UCSD-AML1 (cell line): Measurements from ENCODE around the gene MRFAP1L1.
"Not testable (repeated sequence)": the region's sequence is repeated elsewhere in the genome, so short reads cannot be mapped to it uniquely, and the experiment has no call there.

Experiments
- DNase-seq: peaks from one replicate; lab custom pipeline; 2025; ENCODE audit not compliant: unreplicated experiment; lab: John Stamatoyannopoulos, UW

Gene MRFAP1L1

DNA sequence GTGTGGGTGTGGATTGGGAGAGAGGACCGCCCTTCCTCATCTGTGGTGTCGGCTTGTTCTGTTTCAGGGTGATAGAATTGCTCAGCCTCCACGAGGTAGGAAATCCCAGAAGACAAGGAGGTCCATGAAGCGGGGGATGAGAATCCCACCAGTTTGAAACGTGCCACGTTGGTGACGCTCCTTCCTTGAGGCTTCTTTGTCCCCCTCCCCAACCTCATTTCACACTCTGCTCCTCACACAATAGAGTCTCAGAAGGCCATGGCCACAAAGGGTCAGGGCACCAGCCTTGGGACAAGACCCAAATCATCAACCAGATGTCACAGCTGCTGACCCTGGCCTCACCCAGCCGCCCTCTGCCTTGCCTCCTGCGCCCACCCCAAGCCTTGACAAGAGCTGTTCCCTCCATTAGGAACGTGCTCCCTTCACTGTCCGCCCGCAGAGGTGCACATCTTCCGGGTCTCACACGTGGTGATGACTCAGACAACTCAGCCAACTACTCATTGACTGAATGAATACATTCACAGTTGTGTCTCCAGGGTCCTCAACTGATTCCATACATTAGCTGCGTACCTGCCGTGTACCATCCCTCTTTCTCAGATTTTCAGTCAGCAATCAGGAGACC lies 24.6 kb upstream of the MRFAP1L1 start:
- DNase-seq = no peak

DNA sequence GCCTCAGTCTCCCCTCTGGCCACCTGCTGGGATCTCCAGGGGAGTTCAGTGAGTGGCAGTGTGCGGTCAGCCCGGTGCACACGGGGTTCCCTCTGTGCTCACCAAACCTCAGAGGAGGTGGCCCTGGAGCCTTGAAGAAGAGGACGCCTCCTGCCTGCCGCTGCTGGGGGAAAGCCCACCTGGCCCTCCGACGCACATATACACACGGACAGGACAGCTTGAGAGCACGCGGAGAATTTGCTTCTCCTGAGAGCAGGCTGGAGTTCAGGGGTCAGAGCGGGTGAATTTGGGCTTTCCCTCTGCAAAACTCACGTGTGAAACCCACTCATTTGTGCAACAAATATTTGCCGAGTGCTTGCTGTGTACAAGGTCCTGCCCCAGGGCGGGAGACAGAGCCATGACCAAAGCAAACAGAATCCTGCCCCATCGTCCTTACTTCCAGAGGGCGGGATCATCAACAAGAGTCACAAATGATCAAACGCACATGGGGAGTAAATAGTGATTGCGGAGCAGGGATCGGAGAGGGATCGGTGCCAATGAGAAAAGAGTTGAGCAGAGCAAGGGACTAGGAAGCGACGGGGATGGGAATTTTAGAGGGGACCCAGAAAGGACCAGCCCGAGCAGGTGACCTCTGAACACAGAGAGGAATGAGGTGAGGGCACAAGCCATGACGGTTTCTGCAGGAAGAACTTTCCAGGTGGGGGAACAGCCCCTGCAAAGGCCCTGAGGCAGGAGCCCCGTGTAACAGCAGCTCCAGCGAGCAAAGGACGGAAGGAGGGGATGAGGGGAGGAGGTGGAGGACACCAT lies 23.9 kb upstream of the MRFAP1L1 start:
- DNase-seq = no peak

DNA sequence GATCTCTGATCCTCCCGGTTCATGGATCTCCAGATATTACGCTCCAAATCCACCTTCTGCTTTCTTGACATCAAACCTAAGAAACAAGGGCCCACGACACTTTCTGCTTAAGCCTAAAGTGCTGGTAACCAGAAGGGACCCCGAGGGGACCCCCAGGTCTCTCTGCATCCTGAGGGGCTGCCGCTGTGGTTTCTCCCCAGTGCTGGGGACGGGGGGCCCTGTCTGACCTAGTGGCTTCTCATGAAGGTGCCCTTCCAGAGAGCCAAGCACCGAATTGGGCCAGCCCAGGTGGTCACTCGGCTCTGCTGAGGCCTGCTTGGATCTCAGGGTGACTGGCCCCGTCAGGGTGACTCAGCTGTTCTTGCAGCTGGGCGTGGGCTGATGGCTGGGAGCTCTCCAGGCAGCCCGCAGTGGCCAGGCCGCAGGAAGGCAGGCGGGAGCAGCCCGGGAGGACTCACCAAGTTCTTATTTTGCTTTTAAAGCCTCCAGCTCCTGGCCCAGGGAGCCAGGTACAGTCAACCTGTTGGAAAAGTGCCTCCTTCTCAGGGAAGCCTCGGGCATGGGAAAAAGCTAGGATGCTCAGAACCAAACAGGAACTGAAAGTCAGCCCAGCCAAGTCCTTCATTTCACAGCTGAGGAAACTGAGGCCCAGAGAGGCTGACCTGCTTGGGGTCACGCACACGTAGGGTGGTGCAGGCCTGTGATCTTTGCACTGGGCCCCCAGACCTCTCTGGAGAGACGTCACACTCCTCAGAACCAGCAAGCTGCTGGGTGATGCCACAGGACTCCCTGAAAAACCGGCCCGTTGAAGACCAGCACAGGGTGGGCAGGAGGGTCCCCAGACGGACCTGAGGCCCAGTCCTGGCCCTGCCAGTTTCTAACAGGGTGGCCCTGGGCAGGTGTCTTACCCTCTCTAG lies 23.0 kb upstream of the MRFAP1L1 start:
- DNase-seq = peak; percentile 72

DNA sequence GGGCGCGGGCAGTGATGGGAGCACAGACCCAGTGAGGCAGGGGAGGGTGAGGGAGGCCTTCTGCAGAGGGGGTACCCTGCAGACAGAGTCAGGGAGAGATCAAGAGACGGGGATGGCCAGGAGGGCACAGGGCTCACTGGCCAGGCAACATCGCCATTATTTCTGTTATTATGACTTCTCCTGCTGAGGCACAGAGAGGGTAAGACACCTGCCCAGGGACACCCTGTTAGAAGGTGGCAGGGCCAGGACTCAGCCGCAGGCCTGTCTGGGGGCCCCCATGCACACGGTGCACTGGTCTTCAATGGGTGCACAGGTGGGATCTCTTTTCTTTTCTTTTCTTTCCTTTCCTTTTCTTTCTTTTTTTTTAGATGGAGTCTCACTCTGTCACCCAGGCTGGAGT lies 22.1 kb upstream of the MRFAP1L1 start:
- DNase-seq = no peak

DNA sequence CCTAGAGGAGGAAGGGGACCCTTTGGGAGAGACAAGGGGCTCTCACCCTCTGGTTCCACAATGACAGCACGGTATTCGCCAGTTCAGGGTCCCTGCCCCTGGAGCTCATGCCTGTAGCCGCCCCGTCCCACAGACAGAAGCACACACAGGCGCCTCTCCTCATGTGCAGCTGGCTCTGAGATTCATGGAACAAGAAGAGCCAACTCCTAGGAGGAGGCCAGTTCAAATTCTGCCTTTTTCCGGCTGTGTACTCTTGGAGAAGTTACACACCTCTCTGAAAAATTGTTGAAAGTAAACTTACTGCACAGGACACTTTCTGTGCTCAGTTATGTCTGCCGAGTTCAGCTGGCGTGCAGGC lies 21.6 kb upstream of the MRFAP1L1 start:
- DNase-seq = no peak

DNA sequence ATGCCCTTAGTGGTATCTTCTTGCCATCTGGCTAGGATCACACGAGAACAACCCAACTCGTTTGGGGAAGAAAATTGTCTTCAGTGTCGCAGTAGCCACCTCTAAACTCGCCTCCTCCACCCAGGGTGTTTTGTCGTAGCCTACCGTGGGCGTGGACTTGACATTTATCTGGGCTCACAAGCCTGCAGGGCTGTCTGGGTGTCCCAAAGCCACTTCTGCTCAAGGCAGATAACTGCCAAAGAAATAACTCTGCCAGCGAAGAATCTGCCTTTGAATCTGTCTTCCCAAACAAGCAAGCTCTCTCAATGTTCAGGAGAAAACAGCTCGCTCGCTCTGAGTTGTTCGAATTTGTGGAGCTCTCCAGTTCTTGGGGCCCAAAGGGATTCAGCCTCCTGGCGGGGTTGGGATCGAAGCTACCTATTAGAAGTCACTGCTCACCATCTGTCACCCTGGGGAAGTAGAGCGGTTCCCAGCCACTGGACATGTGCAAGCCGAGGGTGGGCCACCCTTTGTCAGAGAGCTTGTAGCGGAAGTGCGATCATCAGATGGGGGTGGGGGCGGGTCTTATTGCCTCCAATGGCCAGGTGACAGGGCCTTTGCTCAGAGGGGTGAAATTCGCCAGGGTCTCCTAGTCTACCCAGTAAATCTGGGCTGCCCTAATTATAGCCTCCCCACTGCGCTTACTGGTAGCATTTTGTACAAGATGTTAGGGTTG lies 21.1 kb upstream of the MRFAP1L1 start:
- DNase-seq = peak; percentile 60

DNA sequence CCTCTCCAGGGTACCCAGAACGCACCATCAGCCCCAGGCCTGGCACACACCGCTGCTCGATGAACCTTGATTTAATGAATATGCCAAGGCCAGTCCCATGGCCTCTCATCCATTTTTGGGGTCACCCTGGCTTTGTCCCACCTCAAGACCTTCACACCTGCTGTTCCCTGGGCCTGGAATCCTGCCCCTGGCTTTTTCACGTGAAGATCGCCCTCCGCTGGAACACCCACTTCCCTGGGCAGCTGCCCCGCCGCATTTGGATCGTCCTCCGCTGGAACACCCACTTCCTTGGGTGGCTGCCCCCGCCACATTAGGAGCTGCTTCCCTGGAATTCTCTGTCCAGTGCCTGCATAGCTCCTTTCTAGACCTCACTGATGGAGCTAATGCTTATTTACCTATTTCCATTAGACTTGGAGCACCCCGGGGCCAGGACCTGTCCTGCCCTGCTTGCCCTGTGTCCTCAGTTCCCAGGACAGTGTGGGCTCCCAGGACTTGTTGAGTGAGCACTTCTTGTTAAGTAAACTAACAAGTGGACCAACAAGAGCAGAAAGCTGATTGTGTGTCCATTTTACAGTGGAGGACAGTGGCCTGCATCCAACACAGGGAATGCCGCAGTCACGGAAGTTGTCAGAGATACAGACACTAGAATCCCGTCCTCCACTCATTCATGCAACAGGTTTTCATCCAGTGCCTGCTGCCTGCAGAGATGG lies 18.8 kb upstream of the MRFAP1L1 start:
- DNase-seq = no peak

DNA sequence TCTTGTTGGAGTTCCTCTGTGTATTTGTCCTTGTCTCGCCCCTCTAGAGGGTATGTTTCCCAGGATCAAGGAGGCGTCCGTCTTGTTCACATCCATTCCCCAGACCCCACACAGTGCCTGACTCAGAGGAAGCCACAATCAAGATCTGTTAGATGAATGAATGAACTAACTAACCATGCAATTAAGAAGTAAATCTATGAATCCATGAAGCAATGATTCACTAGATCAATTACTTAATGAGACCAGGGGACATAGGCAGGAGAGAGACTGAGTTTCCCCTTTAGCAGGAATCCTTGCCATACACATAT lies 18.2 kb upstream of the MRFAP1L1 start:
- DNase-seq = no peak

DNA sequence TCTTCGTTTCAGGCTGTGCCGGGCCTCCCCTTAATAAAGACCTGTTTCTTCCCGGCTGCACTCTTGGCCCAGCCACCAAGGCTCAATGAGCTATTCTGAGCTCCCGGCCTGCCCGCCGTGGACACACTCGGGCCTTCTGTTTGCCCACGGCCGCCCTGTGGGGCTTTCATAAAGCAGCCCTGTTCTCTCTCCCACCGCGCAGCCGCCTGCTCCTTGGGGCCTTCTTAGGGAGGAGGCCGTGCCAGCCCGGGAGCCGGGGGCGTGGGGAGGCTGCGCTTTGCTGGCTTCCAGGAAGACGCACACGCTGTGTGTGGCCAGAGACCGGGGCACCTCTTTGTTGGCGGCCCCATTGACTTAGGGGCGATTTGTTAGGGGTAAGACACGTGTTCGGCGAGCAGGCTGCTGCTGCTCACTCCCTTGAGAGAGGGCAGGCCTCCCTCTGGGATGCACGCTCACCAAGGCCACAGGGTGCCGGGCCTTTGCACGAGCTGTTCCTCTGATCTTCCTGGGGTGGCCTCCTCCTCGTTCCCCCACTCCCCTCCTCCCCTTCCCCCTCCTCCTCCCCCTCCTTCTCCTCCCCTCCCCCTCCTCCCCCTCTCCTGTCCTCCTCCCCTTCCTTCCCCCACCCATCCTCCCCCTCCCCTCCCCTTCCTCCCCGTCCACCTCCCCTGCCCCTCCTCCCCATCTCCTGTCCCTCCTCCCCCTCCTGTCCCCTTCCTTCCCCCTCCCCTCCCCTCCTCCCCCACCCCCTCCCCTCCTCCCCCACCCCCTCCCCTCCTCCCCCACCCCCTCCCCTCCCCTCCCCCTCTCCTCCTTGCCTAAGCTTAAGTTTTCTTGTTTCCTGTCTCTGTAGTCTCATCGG lies 17.6 kb upstream of the MRFAP1L1 start:
- no peak for DNase-seq

DNA sequence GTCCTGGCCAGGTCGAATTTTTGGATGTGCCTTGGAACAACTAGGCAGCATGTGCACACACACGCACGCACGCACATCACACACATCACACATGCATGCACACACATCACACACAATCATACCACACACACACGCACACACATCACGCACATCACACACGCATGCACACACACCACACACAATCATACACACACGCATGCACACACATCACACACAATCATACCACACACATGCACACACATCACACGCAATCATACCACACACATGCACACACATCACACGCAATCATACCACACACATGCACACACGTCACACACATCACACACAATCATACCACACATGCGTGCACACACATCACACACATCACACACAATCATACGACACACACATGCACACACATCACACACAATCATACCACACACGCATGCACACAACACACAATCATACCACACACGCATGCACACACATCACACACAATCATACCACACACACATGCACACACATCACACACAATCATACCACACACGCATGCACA lies 15.8 kb upstream of the MRFAP1L1 start:
- not testable (repeated sequence) for DNase-seq

DNA sequence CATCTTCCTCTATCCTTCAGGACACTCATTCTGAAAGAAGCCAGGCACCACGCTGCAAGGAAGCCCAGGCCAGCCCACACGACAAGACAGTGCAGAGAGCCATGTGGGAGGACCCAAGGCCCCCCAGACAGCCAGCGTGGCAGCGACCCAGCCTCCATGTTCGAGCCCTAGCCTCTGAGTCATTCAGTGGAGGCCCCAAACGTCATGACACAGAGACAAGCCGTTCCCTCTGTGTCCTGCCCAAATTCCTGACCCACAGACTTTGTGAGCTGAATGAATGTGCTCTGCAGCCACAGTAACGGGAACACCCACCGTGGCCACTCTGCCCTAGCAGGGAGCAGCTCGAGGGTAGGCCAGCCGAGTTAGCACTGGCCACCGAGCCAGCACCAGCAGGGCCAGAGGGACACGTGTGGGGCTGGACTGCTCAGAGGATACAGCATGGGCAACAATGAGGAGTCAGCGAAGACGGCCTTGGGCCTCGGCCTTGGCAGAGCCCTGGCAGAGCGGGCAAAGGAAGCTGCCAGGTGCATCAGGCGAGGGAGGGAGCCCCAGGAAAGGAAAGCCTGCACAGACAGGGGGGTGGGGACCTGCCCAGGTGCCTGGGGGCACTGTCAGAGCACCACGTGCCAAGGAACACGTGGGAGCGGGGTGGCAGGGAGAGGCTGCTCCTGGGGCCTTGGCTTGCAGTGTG lies 14.9 kb upstream of the MRFAP1L1 start:
- no peak for DNase-seq

DNA sequence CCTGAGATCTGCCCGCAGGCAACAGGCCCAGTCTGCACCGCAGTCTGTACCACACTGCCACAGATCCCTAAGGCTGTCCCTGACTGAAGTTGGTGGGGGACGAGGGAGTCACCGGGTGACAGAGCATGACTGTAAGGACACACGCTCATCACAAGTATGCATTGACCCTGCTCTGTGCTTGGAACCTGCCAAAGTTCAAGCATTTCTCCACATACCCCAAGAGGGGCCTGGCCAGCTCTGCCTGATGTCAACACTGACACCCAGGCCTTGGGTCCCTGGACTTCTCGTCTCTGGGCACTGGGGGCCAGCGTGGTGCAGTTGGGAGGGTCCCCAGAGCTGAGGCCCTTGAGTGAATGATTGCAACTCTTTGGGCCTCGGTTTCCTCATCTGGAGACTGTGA lies 14.2 kb upstream of the MRFAP1L1 start:
- no peak for DNase-seq

DNA sequence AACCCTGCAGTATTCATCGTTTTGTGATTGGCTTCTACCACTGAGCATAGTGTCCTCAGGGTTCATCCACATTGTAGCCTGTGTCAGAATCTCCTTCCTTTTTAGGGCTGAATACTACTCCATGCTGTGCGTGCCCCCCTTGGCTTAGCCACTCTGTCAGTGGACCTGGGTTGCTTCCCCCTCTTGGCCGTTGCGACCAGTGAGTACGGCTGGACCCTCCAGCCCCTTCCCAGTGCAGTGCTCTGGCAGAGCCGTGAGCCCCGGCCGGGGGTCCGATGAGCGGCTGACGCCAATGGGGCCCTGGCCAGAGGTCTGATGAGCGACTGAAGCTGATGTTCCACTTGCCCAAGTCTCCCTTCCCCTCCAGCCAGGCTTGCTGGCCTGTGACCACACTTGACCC lies 13.2 kb upstream of the MRFAP1L1 start:
- DNase-seq = no peak

DNA sequence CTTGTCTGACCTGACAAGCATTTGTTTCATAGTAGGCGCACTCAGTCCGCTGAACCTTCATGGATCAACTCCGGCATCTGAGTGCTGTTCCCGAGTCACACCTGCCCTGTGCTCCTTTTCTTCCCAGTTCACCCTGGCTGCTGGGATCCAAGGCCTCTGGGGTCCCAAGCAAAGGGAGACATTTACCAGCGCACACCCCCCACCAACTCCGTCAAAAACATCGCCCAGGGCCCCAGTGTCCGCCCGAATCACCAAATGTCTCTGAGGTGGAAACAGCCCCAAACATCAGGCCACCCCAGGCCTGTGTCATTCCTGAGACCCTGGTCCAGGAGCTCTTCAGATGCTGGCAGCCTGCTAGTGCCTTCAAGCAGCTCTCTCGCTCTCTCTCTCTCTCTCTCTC lies 11.5 kb upstream of the MRFAP1L1 start:
- no peak for DNase-seq

DNA sequence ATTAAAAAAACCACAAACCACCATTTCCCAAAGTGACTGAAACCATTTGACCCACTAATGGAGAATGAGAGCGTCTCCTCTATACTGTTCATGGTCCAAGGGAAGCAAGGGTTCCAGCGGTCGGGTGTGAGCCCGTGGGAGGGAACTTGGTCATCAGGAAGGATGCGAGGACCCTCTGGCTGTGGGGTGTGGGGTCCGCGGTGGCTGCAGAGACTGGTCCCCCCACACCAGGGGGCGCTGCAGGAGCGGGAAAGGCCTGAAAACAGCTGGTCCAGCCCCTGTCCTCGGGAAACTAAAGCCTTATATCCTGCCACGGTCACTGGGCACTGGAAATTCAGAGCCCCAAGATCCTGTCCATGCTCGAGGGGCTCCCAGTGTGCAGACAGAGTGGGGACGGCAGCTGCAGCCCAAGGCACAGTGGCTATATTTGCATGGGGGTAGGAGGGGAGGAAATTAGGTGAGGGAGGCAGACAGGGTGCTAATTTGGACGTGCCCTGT lies 10.6 kb upstream of the MRFAP1L1 start:
- DNase-seq = peak; percentile 78

DNA sequence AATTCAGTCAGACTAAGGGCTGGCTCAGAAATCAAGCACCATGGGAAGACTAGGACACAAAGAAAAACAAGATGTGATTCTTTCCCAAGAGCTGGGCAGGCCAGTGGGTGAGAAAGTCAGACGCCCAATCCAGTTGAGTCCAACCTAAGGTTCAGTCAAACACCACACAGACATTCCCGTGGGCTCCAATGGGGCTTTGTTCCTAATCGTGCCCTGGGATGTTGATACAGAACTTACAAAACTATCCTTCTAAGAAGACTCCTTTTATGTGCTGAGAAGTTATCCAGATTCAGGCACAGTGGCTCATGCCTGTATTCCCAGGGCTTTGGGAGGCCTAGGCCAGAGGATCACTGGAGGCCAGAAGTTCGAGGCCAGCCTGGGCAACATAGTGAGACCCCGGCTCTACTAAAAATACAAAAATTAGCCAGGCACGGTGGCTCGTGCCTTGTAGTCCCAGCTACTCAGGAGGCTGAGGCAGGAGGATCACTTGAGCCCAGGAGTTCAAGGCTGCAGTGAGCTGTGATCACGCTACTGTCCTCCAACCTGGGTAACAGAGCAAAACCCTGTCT lies 10.0 kb upstream of the MRFAP1L1 start:
- no peak for DNase-seq

DNA sequence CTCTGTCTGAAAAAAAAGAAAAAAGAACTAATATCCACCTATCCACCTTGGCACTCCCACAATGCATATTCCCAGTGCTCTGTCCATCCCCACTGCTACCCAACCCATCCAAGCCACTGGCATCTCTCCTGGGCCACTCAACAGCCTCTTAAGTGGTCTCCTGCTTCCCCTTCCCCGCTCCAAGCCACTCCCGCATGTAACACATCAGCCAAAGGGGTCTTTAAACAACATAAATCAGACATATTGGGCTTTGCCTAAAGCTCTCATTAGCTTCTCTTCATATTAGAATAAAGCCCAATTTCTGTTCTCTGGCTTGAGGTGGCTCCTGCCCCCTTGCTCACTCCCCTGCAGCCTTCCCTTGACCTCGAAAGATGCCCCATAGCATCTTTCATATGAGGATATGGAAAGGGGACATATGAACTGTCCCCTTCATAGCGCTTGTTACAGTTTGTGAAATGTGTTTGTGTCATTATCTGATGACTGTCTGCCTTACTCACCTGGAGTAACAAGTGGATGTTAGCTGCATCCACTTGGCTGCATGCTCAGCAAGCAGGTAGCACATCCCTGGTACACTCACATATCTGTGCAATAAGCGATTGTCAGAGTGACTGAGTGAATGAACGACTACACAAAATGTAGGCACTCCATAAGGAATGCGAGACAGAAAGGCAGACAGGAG lies 9.4 kb upstream of the MRFAP1L1 start:
- DNase-seq = no peak
